AG10803 (cell line): ENCODE measurements around the gene NRGN.

Experiments used
- DNase-seq: peaks from one replicate; pipeline ENCODE4 v3.0.0; 2010; ENCODE audit warnings: low read depth
- H3K4me3 ChIP-seq: 2 replicates; pipeline ENCODE4 v1.5.1; 2011; ENCODE audit warnings: mild to moderate bottlenecking, low read length, control low read depth
- CTCF ChIP-seq: conservative IDR thresholded peaks from 2 replicates; pipeline ENCODE4 v1.5.1; 2011; ENCODE audit warnings: mild to moderate bottlenecking, low read length, control low read depth, inconsistent platforms

Gene NRGN

DNA sequence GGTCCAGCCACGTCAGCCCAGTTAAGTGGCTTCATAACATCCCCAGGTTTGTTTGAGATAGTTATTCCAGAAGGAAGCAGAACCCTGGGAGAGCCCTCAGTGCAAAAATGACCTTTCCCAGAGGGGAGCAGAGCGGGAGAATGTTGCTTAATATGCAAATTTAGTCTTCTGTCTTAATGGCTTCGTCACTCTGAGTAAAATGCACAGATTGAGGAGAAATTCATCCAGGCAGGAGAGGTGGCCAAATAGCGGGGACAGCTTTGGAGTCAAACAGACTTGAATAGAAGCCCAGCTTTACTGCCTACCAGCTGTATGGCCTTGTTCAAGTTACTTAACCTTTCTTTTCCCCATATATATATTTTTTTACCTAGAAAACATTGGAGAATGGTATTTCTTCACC is 12.3 kb upstream of the NRGN start:
- DNase-seq: no peak
- TF ChIP-seq CTCF: no peak
- H3K4me3 ChIP-seq: no peak overlapping the region

DNA sequence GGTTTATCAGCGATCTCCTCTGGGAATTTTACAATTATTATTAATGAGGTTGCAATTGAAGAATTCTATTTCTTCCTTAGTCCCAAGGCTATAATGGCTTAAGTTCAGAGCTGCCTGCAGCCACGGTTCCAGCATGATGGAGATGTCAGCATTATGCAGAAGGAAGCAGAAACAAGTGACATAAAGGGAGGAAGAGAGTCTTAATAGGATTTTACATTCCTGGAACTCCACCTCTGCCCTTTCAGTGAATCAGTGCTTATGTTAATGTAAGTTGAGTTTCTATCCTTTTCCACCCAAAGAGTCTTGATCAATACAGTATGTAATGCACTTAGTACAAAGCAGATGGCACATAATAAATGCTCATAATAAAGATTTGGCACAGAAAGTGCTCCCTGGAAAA is 11.6 kb upstream of the NRGN start:
- H3K4me3 ChIP-seq: no peak overlapping the region
- no peak for TF ChIP-seq CTCF
- DNase-seq: no peak

- no peak for TF ChIP-seq CTCF
- H3K4me3 ChIP-seq: no peak overlapping the region
- DNase-seq: no peak
These were observed 10.2 kb upstream of the NRGN start for GRCh38 chr11:124729571-124729970.

DNA sequence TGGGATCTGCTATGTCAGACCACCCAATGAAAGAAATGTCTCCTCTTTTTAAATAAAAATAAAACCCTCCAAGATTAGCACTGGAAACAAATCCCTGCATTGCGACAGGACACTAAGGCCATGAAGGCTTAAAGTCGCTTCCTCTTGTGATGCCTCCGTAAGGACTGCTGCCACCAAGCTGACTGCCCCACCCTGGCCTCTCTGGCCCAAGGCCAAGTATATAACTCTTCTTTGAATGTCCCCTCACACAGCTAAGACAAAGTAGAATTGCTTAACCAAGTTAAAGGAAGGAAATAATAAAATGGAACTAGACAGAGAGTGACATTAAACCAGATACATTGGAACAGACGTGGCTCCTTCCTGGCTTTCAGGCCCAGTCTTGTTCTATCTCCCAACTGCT is 7.5 kb upstream of the NRGN start:
- no peak for TF ChIP-seq CTCF
- DNase-seq: no peak
- H3K4me3 ChIP-seq: no peak overlapping the region

DNA sequence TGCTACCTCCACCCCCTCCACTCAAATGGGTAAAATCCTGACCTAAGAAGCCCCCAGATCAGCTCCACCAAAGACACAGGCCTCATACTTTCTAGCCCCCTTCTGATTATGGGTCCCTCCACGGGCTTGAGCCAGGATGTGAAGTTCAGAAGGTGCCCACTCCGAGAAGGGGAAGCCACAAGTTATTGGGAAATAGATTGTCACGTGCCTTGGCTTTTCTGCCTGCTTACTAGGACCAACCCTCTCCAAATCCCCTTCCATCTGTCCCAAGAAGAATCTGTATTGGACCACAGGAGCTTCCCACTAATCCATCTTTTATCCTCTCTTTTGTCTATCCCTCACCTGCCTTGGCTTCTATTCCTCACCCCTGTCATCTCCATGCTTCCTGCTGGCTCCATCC is 3.0 kb upstream of the NRGN start:
- no peak overlapping the region for H3K4me3 ChIP-seq
- TF ChIP-seq CTCF: no peak

GRCh38 chr11:124737638-124738305 is 2.0 kb upstream of the NRGN start:
- no peak for TF ChIP-seq CTCF
- DNase-seq: no peak
- H3K4me3 ChIP-seq: no peak overlapping the region

More for the DNA sequence above, 3.0 kb upstream of the NRGN start:
- DNase-seq: no peak

GRCh38 chr11:124738713-124739478 is 846 bp upstream of the NRGN start:
- TF ChIP-seq CTCF: no peak
- no peak for DNase-seq
- H3K4me3 ChIP-seq: peak overlapping the region; percentile 55
